NB4 (cell line): Measurements from ENCODE around the gene DIP2C.
"Not testable (repeated sequence)": the region's sequence is repeated elsewhere in the genome, so short reads cannot be mapped to it uniquely, and the experiment has no call there.

Source experiments
- DNase-seq: peaks from one replicate; pipeline ENCODE4 v3.0.0; 2010; ENCODE audit warnings: low read depth
- H3K4me3 ChIP-seq: one replicate; pipeline ENCODE4 v1.5.1; 2011; ENCODE audit warnings: mild to moderate bottlenecking, low read depth, low read length, moderate library complexity
- MYC ChIP-seq: IDR thresholded peaks from 2 replicates; pipeline ENCODE4 v1.6.1; 2011; ENCODE audit warnings: low read depth, low read length
- POLR2A ChIP-seq: IDR thresholded peaks from 2 replicates; pipeline ENCODE4 v1.6.1; 2011; ENCODE audit warnings: mild to moderate bottlenecking; ENCODE audit not compliant: insufficient read length; ENCODE audit errors: extremely low read depth
- TF ChIP-seq, protein P1 (sequence below): IDR thresholded peaks from one replicate; pipeline ENCODE4 v1.5.1; 2012; ENCODE audit warnings: low read depth, low read length
- TF ChIP-seq, protein P2 (sequence below): IDR thresholded peaks from 2 replicates; pipeline ENCODE4 v1.6.1; 2011; ENCODE audit warnings: low read depth, low read length

DIP2C gene

DNA sequence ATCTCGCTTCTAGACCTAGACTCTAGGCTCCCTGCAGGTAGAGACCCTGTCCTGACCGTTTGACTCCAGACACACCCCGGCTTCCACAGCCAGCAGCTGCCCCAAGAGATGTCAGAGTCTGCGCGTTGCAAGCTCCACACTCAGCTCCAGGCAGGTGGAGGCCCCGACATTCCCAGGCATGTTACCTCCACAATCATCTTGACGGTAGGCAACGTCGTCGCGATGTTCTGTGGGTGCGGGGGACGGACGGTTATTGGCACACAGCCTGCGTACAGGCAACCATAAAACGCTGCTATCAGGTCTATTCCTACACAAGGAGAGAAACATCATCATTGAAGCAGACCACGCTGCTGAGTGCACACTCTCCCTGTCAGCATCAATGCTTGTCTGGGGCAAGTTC, 341.0 kb downstream of the DIP2C start:
- no peak for DNase-seq
- TF ChIP-seq, protein P1, sequence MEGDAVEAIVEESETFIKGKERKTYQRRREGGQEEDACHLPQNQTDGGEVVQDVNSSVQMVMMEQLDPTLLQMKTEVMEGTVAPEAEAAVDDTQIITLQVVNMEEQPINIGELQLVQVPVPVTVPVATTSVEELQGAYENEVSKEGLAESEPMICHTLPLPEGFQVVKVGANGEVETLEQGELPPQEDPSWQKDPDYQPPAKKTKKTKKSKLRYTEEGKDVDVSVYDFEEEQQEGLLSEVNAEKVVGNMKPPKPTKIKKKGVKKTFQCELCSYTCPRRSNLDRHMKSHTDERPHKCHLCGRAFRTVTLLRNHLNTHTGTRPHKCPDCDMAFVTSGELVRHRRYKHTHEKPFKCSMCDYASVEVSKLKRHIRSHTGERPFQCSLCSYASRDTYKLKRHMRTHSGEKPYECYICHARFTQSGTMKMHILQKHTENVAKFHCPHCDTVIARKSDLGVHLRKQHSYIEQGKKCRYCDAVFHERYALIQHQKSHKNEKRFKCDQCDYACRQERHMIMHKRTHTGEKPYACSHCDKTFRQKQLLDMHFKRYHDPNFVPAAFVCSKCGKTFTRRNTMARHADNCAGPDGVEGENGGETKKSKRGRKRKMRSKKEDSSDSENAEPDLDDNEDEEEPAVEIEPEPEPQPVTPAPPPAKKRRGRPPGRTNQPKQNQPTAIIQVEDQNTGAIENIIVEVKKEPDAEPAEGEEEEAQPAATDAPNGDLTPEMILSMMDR = no peak
- TF ChIP-seq POLR2A (no peak), MYC (no peak)
- TF ChIP-seq, protein P2, sequence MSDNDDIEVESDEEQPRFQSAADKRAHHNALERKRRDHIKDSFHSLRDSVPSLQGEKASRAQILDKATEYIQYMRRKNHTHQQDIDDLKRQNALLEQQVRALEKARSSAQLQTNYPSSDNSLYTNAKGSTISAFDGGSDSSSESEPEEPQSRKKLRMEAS = no peak

DNA sequence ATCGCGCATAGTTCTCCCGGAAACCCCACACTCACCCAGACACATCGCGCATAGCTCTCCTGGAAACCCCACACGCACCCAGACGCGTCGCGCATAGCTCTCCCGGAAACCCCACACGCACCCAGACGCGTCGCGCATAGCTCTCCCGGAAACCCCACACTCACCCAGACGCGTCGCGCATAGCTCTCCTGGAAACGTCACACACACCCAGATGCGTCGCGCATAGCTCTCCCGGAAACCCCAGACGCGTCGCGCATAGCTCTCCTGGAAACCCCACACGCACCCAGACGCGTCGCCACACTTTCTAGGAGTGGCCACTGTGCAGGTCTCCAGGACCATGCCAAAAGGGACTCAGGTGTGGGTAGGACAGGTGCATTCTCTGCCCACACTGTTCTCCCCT, 341.7 kb downstream of the DIP2C start:
- DNase-seq = not testable (repeated sequence)

More for the DNA sequence above, 341.0 kb downstream of the DIP2C start:
- H3K4me3 ChIP-seq = no peak overlapping the region

GRCh38 chr10:347190-347589, 342.3 kb downstream of the DIP2C start:
- H3K4me3 ChIP-seq, DNase-seq: not testable (repeated sequence)

More for the DNA sequence above, 341.7 kb downstream of the DIP2C start:
- H3K4me3 ChIP-seq = not testable (repeated sequence)

GRCh38 chr10:344582-345200, 344.8 kb downstream of the DIP2C start:
- no peak for DNase-seq
- TF ChIP-seq, protein P2 = no peak
- TF ChIP-seq MYC (no peak), POLR2A (no peak)
- TF ChIP-seq, protein P1 = no peak

GRCh38 chr10:343231-344220, 345.9 kb downstream of the DIP2C start:
- no peak for DNase-seq
- TF ChIP-seq, protein P1 = no peak
- TF ChIP-seq MYC (no peak), POLR2A (no peak)
- TF ChIP-seq, protein P2 = no peak
- no peak overlapping the region for H3K4me3 ChIP-seq

More at GRCh38 chr10:344582-345200, 344.8 kb downstream of the DIP2C start:
- no peak overlapping the region for H3K4me3 ChIP-seq

DNA sequence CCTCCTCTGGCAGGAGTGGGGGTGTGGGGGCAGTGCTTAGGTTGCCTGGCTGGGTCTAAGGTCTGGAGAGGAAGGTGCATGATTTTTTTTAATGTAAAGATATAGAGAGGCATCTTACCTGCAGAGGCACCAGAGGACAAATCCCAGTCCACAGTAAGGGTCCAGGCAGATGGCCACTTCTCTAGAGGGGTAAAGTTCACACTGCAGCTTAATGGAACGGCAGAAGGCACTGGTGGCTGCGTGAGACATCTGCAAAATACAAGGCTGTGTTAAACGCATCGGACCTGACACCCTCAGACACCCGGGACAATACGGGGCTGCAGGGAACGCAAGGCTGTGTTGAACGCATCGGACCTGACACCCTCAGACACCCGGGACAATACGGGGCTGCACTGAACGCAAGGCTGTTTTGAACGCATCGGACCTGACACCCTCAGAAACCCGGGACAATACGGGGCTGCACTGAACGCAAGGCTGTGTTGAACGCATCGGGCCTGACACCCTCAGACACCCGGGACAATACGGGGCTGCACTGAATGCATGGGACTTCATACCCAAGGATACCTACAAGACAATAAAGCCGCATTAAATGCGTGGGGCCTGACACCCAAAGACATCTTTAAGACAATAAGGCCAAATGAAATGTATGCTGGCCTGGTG, 348.3 kb downstream of the DIP2C start:
- no peak for DNase-seq
- TF ChIP-seq MYC = no peak
- TF ChIP-seq, protein P2 = no peak
- TF ChIP-seq, protein P1 = no peak
- TF ChIP-seq POLR2A = no peak
- no peak overlapping the region for H3K4me3 ChIP-seq
